ENCODE data around the gene CPXM2.
"Not testable (repeated sequence)": the region's sequence is repeated elsewhere in the genome, so short reads cannot be mapped to it uniquely, and the experiment has no call there.

CPXM2 gene

DNA sequence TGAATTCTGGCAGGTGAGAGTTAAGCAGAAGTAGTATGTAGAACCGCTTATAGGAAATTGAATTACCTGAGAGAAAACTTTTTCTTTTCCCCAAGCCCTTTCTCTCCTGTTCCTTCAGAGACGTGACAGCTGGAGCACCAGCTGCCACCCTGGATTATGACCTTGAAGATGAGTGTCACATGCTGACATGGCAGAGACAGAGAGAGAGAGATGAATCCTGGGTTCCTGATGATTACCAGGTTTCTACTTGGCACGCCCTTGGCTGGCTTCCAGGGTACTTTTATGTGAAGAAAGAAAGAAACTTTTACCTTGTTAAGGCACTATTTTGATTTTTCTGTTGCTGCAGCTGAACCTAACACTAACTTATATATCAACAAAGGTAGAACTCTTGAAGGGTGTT, 125.6 kb downstream of the CPXM2 start:
- DNase-seq: no peak

DNA sequence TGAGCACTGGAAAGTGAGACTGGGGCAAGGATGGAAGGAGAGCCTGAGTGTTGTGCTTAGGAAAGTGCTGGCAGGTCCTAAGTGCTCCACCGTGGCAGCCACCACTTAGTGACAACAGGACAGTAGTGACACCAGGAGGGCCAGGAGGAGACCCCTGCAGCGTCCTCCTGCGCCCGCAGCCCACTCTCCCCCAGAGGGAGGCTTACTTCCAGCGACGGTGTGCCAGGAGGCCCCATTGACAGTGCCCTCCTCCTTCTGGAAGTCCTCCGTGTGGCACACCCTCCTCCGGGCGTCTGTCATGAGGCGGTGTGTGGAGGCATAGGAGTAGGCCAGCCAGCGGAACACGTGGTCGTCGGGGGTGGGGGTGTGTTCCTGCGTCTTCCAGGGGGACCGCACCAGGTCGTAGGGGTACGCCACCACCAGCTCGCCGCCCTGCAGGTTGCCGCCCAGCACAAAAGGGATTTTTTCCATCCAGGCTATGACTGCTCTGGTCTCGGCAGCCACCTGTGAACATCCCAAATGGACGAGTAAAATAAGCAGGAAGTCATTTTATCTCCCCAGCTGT, 129.9 kb downstream of the CPXM2 start:
- no peak for DNase-seq

DNA sequence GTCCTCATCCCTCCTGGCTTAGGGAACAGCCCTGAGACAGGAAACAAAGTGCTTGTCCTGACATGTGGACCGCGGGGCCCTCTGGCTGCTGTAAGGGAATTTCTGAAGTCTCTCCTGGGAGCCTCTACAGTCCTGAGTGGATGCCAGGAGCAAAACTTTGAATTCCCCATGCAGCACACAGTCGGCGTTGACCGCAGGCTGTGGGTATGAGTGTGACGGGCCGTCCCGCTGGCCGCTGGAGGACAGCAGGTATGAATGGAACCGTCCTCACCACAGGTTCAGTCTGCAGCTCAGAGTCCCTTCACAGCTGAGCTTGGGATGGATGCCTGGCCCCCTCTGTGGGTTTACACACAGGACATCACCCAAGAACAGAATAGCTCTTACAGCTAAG, 130.6 kb downstream of the CPXM2 start:
- DNase-seq: no peak

DNA sequence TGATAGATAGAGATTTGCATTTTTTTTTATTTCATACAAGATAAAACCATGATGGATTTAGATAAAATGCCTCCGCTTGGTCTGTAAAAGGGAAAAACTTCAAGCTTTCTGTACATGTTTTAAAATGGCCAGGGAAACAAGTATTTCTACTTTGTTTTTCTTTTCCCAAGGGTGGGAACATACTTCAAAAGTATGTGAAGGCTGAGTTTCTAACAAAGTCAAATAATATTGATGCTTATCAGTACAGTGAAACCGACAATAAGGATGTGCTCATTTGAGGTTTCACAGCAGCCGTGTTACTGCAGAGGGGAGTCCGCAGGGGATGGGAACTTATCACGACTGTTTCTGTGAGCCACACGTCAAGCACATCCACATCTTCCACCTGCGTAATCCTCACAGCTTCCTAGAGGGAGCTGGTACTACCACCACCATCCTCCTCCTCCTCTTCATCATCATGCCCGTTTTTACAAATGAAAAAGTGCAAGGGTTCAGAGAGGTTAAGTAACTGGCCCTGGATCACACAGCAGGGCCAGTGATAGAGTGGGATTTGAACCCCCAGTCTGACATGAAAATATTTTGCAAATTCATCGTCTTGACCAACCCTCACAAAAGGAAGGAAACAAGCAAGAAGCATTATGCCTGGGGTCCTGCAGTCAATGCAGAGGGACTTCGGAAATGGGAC, 131.1 kb downstream of the CPXM2 start:
- DNase-seq: no peak

- no peak for DNase-seq
Measured at GRCh38 chr10:123759501-123760031, 132.0 kb downstream of the CPXM2 start.

DNA sequence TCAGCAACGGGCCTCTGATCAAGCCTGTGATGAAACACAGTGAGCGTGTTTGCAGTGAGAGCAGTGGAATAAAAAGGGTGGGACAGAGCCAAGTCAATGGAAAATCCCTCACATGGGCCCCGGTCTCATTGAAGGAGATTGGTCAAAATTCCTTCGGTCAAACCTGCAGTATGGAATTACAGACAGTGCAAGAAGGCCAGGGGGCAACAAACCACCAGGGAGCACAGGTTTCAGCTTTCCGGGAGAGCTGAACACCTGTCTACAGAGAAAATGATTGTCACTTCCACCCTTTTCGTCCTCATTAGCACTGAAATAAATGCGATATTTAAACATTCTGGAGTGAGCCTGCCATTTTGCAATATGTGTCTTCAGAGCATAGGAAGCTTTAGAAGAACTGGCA, 132.6 kb downstream of the CPXM2 start:
- no peak for DNase-seq

DNA sequence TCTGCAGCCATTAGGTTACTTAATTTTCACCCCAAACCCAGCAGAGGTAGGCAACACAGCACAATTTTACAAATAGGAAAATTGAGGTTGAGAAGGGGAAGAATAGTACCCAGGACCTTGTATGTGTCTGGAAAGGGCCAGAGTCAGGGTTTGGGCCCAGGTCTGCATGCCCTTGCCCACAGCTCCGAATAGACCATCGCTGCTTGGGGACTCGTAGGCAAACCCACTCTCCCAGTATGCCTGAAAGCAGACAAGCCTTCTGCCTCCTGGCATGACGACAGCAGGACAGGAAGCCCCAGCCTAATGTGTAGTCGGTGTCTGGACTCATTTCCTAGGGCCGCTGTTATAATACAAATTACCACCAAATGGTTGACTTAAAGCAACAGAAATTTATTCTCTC, 133.8 kb downstream of the CPXM2 start:
- no peak for DNase-seq

- no peak for DNase-seq
Measured at GRCh38 chr10:123755061-123755460, 136.5 kb downstream of the CPXM2 start.

DNA sequence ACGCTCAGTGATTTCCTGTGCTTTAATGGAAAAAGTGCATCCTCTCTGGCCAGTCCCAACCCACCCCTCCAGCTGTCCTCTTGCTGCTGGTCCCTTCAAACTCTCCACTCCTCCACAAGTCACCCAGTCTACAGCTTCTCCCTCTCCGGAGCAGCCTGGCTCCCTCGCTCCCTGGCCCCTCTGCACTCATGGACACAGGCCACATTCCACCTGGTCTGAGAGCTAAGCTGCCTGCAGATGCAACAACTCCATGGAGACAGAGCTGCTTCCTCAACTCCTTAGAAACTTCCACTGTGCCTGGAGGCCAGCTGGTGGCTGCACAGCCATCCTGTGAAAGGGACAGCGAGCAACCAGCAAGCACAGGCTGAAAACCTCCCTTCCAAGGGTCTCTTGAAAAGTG, 137.5 kb downstream of the CPXM2 start:
- DNase-seq: no peak

GRCh38 chr10:123751342-123752134, 140.1 kb downstream of the CPXM2 start:
- no peak for DNase-seq

DNA sequence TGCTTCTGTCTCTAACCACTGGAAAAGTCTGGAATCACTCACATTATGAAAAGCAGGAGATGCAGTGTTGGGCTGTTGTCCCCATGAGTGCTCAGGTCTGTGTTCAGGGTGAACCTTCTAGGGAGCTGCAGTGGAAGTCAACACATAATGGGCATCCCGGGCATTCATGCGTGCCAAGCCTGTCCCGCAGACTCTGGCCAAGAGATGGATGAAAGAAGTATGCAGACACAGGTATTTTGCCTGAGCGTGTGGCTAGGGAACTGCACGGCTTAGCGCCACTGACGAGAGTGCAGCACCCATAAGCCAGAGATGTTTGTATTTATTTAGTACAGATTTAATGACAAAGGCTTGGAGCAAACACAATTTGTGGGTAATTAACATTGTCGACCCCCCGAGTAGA, 140.7 kb downstream of the CPXM2 start:
- DNase-seq: no peak

DNA sequence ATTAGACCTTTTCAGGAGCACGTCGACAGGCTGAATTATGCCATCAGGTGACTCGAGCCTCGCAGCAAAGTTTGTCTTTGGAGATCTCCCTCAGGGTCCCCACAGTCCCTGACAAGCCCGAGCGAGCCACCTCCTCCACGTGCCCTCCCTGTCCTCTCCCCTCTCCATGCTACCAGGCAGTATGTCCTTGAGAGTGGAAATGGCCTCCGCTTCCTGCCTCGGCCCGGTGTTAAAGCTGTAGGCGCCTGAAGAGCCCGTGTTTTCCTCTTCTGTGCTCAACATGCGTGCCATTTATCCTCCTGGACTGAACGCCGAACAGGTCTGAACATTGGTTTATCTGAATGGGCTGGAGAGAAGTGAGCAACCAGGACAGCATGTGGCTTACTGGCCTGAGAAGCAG, 142.9 kb downstream of the CPXM2 start:
- DNase-seq: no peak

- DNase-seq: no peak
Measured at GRCh38 chr10:123747426-123747825, 144.2 kb downstream of the CPXM2 start.

DNA sequence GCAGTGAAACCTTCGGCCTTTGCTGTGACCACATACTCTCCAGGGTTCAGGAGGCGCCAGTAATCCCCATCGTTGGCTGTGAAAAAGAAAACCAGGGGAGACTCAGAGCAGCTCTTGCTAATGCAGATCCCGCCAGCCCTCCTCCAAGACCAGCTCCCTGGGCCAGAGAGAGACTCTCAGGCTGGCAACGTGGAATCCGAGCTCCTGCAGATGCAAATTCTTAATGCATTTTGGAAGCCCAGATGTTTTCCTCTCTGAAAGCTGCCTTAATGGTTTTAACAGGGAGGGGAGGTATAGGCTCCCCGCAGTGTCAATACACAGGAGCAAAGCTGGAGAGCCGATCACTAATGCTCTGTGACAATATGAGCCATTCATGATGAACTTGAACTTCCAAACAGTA, 144.7 kb downstream of the CPXM2 start:
- no peak for DNase-seq

DNA sequence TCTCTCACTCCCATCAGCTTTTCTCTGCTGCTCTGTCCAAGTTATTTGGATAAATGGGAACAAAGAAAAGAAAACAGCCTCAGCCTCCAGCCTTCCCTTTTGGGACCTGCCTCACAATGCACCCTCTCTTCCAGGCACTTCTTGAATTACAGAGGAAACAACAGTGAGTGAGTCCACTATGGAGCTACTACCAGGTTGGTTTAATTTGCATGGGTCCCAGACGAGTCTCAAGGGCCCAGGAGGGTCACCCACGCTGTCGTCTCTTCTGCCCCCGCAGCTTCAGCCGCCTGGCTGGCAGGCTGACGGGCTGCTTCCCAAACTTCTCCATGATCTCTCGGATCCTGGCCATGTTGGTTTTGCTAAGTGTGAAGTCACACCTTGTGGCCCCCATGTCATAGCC, 145.1 kb downstream of the CPXM2 start:
- no peak for DNase-seq

GRCh38 chr10:123746061-123746460, 145.5 kb downstream of the CPXM2 start:
- DNase-seq: no peak

GRCh38 chr10:123744224-123744536, 147.4 kb downstream of the CPXM2 start:
- DNase-seq: no peak

- DNase-seq: peak; percentile 40
Measured at GRCh38 chr10:123743441-123744223, 148.0 kb downstream of the CPXM2 start.

- no peak for DNase-seq
Measured at GRCh38 chr10:123742751-123743440, 148.7 kb downstream of the CPXM2 start.

DNA sequence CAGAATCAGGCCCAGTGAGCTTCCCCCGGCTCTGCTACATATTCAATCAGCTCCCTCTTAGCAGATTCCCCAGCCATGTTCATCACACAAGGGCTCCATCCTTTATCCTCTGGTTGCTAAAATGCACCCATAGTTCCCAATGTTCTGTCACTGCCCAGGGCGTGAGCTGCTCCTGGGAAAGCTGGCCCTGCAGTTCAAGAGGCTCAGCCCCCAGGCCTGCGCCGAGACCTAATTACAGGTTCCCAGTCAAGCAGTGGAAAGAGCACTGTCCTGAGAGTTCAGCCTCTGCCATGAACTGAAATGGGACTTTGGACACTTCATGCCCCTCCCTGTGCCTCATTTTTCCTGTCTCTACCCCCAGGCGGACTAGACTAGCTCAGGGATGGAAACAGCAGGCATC, 149.9 kb downstream of the CPXM2 start:
- no peak for DNase-seq

DNA sequence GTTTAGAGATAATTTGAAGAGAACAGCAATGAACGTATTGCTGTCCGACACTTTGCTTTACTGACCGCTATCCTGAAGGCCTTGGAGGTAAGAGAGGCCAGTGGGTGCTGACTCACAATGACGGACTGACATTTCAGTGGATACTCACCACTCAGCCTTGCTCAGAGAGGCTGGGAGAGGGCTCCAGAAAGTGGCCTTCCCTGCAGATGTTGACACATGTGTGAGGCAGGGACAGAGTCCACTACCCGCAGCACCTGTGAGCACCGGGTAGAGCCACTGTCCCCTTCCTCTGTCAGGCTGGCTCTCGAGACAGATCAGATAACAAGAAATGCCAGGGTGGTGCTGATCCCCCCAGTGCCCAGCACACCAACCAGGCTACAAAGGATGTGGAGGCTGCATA, 150.5 kb downstream of the CPXM2 start:
- no peak for DNase-seq

- not testable (repeated sequence) for DNase-seq
Measured at GRCh38 chr10:123736917-123737316, 154.7 kb downstream of the CPXM2 start.

GRCh38 chr10:123729523-123729922, 162.1 kb downstream of the CPXM2 start:
- DNase-seq: no peak
